HG02970 (cell line): ENCODE results near the gene LMBRD2.
"Not testable (repeated sequence)": the region's sequence is repeated elsewhere in the genome, so short reads cannot be mapped to it uniquely, and the experiment has no call there.

Experiments
- ATAC-seq: cut with Tn5 transposase; IDR thresholded peaks from one replicate; pipeline ENCODE4 v1.9.1; 2021; ENCODE audit warnings: mild to moderate bottlenecking, moderate library complexity, moderate number of reproducible peaks; ENCODE audit not compliant: unreplicated experiment, low FRiP score

Gene LMBRD2

DNA sequence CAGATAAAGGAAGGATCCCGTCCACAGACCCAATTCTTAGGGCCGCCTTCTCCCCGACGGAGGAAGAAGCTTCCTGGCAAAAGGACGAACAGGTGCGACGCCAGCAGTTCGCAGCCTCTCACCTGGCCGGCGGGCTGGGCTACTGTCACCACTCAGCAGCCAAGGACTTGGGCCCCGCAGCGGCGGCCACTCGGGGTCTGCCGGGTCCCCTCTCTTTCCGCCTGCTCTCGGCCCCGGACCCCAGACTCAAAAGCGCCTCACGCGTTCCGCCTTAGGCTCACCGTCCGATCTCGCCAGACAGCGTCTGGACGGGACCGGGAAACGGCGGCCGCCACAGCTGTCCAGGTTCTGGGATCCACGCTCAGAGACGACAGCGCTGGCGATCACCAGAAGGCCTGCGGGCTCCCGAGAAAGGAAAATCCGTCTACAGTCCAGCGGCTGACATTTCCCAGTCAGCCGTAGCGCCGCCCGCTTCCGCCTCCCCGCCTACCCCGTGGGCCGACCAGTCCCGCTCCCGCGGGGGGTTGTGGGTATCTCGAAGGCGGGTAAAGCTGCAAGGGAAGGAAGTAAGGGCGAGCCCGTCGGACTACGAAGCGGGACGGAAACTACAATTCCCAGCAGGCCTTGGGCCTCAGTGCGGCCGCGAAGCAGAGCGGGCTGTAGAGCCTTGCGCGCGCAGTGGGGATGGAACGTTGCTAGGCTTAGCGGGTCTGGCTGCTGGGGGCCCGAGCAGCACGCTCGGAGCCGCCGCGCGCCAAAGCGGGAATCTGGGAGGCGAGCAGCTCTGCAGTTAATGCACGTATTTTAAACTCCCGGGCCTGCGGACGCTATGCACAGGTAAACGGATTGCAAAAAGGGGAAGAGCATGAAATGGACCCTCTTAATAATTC, at the start of gene LMBRD2, which contains the start of gene SKP2:
Gene LMBRD2, minus strand, starts transcription at position 454 of the 890 bp plus-strand sequence. CDS start 8,538 bp downstream, outside the sequence.
Gene SKP2, plus strand, starts transcription at position 678 of the 890 bp plus-strand sequence. Its CDS starts 152 bp downstream, at position 830.
- ATAC-seq: peak; percentile 99

DNA sequence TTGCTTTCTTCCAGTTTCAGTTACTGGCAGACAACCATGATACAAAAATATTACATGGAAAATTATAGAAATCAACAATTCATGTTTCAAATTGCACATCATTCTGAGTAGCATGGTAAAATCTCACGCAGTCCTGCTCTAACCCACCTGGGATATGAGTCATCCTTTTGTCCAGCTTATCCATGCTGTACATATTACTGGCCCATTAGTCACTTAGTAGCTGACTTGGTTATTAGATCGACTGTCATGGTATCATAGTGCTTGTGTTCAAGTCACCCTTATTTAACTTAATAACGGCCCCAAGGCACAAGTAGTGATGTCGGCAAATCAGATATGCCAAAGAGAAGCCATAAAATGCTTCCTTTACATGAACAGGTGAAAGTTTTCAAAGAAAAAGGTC, 48.8 kb upstream of the LMBRD2 start:
- no peak for ATAC-seq

DNA sequence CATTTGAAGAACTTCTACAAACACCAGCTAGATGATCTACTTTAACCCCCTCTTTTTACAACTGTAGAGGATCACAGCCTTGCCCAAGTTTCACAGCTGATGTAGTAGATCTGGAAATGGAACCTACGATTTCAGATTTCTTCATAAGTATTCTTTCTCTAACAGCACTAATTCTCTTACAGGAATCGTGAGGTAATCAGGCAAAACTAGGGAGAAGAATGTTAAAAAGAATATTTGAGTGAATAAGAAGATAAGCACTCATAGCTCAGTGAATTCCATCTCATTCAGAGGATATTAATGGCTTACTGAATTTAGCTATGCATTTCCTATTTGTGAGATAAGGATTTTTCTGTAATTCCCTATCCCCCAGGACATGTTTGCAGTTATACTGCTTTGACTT, 47.9 kb upstream of the LMBRD2 start:
- ATAC-seq: no peak

GRCh38 chr5:36198783-36199182, 47.1 kb upstream of the LMBRD2 start:
- ATAC-seq: not testable (repeated sequence)

DNA sequence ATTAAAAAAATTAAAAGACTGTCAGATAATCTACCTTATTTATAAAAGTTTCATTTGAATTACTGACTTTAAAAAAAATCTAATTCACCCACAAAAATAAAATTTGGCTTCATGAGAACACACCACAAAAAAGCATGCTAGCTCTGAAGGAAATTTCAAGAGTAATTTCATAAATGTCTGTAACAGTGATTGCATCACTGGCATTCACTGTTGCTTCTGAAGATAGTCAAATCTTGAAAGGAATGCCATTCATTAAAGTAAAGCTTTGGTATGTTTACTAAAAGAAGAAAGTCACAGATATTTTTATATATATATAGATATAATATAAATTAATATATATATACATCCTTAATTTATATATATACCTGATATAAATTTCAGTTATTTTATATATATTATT, 46.6 kb upstream of the LMBRD2 start:
- ATAC-seq: no peak

DNA sequence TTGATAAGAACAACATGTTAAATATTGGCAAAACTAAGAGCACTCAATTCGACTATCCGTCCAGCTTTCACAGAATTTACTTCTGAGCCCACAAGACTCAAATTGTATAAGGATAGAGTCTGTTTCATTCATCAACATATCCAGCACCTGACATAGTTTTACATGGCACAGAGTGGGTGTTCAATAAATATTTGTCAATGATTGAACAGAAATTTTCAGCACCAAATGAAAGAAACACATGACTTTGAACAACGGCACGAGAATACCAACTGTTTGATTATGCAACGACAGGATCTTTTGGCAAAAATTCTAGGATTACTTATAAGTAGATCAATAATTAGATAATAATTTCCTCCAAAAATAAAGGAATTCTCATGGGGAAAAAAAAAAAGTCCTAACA, 42.1 kb upstream of the LMBRD2 start:
- ATAC-seq: no peak

DNA sequence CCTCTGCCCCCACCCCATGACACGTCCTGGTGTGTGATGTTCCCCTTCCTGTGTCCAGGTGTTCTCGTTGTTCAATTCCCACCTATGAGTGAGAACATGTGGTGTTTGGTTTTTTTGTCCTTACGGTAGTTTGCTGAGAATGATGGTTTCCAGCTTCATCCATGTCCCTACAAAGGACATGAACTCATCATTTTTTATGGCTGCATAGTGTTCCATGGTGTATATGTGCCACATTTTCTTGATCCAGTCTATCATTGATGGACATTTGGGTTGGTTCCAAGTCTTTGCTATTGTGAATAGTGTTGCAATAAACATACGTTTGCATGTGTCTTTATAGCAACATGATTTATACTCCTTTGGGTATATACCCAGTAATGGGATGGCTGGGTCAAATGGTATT, 32.7 kb upstream of the LMBRD2 start:
- ATAC-seq: not testable (repeated sequence)

DNA sequence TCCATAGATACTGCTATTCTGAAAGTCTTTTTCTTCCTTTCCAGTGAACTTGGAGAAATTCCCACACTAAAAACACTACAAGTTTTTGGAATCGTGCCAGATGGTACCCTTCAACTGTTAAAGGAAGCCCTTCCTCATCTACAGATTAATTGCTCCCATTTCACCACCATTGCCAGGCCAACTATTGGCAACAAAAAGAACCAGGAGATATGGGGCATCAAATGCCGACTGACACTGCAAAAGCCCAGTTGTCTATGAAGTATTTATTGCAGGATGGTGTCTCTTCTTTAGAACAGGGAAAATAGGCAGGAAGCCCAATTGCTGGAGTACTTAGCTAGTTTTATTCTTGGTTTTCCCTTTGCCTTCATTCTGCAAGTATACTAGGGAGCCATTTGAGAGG, 30.1 kb upstream of the LMBRD2 start:
- no peak for ATAC-seq

- ATAC-seq: no peak
Measured at GRCh38 chr5:36180556-36181350, 29.1 kb upstream of the LMBRD2 start.

GRCh38 chr5:36179950-36180349, 28.3 kb upstream of the LMBRD2 start:
- ATAC-seq: no peak

- no peak for ATAC-seq
Measured at GRCh38 chr5:36178524-36178890, 26.8 kb upstream of the LMBRD2 start.

DNA sequence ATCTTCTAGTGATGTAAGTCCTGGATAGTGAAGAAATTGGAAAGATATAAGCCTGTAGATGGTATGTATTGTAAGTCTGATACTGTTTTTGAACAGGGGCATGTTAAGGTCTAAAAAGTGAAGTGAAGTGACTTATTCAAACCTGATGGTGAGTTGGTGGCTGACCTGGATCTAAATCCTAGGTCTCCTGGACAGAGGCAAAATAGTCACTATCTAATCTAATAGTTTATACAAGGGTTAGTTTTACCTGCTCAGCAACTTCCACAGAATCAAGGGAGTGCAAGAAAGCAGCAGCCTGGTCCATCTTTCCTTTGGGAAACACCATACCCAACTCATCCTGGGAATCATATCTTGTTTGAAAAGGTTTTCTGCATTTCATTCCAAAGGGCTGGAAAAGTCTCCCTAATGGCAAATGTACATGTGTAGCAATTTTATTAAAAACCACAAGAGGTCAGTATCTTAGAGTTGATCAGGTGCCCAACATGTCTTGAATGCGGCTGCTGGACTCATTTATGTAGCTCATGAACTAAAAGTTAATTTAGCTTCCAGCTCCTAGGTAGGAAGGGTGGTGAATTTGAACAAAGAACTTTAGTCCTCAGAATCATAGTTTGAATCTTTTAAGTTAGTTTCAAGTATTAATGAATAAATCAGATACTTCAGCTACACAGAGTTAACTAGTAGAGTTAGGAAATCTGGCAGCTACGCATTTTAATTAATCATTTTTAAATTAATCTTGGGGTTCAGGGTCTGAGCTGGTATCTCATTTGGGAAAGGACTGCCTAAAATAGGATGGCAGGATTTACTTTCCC, 26.2 kb upstream of the LMBRD2 start:
- no peak for ATAC-seq

- peak; percentile 97 for ATAC-seq
Measured at GRCh38 chr5:36177154-36177553, 25.5 kb upstream of the LMBRD2 start.

- no peak for ATAC-seq
Measured at GRCh38 chr5:36175043-36175442, 23.4 kb upstream of the LMBRD2 start.

DNA sequence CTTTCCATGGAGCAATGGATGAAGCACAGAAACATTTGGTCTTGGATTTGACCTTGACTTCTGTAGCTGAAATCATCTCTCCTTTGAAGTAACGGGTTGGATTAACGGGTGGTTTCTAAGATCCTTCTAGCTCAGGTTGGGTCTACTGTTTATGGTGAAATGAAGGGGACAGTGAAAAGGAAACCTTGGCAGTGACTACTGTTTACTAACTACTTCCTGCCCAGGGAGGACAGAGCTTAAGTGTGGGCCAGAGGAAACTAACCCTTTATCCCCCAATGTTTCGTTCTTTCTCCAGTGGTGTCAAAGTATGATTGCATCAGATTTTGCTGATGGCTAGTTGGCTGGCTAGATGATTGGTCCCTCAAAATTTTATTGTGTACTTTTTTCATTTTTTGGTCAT, 22.4 kb upstream of the LMBRD2 start:
- ATAC-seq: no peak

GRCh38 chr5:36173426-36173825, 21.7 kb upstream of the LMBRD2 start:
- no peak for ATAC-seq

DNA sequence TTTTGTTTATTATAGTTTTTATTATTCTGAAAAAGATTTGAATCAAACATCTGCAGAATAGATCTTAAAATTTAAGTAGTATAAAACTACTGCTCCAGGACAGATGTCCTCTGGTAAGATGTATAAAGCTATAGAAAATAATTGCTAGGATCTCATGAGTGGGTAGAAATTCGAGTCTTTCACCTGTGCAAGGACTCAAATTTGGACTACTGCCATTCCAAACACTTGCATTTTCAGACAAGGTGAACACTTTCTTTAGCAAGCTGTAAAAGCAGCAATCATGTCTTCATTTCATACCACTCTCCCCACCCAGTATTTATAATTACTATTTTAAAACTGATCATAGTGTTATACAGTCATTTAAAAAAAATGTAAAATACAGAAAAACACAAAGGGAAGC, 20.9 kb upstream of the LMBRD2 start:
- no peak for ATAC-seq

DNA sequence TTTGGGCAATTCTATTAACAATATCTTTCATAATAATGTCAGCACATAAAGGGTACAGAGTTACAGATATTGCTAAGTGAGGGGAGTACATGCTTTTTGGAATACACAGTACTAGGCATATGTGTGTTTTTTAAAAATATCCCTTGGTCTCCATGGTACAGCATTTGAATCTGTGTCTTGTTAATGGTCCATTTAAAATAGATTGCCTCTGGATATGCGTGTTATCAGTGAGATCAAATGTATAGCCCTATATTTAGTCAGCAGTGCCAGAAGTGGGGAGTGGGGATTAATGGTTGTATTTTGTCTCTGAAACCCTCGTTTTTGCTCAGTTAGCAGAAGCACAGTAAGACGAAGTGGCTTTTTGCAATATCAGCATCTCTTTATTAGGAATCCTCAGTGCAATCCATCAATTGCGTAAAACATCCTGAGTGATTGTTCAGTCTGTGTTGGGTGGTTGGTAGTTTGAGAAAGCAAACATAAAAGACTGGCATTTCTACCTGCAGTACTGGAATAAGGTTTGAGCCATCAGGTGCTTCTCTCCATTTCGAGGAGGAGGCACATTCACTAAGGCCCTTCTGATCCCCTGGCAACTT, 19.2 kb upstream of the LMBRD2 start:
- ATAC-seq: no peak

DNA sequence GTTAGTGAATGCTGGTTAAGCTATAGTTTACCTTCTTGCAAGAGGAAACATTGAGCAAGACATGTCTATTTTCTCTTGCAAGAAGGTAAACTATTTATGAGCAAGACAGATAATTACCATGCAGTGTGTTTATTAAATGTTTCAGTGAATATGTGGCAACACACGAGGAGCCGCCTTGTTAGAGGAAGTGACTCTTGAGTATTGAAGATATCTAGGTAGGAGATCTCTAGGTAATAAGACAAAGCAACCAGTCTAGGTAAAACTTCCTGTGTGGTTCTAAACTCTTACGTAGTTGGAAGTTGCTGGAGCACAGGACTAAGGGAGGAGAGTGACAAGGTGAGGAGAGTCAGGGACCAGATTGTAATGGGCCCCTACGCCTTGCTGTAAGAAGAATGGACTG, 17.1 kb upstream of the LMBRD2 start:
- no peak for ATAC-seq

DNA sequence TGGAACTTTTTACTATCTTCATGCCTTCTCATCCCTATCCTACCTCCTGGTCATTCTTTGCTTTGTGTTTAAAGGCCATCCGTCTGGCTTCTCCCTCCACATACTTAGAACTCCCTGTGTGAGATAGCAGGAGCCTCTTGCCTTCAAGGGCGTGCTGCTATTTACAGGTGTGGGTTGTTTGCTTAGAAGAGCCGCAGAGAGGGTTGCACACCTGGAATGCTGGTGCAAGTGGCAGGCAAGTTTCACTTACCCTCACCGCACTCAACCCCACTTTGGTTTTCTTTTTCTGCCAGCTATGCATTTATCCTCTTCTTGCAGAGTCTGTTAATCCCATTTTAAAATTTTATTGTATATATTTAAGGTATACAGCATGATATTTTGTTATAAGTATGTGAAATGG, 12.8 kb upstream of the LMBRD2 start:
- no peak for ATAC-seq
